ENCODE measurements around the gene BCL3. TPM values are rescaled to one million over a fixed set of nuclear protein-coding genes. Genes with fewer than 3 reads are reported as not detected.

BCL3 gene
- total RNA-seq, 1 experiment from 2014 or later = 39.1 TPM

GRCh38 chr19:44788971-44789370 is 40.5 kb downstream of the BCL3 start:
- no peak for DNase-seq (ENCODE audit: low spot score)

DNA sequence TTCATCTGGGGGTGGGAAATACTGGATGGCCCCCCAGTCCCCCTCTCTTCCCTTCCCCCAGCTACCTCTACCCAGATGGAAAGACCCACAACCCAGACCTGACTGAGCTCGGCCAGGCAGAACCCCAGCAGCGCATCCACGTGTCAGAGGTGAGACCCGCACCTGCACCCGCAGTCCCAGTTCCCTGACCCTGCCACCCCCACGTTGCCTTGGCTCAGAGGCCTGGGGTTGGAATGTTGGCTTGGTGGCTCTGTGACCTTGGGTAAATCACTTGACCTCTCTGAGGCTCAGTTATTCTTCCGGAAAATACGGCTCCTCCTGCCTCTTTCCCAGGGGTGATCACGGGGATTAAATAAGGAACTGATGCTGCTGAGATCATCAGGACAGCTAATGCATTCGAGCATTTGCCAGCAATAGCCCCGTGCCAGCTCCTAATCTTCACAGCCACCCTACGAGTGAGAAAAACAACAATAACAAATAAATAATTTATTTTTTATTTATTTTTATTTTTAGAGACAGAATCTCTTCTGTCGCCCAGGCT is 41.5 kb downstream of the BCL3 start:
- DNase-seq (ENCODE audit: low spot score) = no peak

- DNase-seq (ENCODE audit: low spot score) = no peak
Measured at GRCh38 chr19:44792281-44792680, 43.8 kb downstream of the BCL3 start.

DNA sequence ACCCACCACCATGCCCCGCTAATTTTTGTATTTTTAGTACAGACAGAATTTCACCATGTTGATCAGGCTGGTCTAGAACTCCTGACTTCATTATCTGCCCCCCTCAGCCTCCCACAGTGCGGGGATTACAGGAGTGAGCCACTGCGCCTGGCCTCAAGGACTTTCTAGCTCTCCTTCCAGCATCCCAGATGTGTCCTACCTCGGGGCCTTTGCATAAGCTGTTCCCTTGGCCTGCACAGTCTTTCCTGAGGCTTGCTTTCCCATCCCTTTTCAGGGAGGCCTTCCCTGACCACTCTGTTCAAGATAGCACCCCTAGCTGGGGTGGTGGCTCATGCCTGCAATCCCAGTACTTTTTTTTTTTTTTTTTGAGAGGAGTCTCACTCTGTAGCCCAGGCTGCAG is 46.1 kb downstream of the BCL3 start:
- no peak for DNase-seq (ENCODE audit: low spot score)

GRCh38 chr19:44795398-44795987 is 47.0 kb downstream of the BCL3 start:
- DNase-seq (ENCODE audit: low spot score) = no peak

- peak; percentile 80 for DNase-seq (ENCODE audit: low spot score)
Measured at GRCh38 chr19:44796701-44797115, 48.2 kb downstream of the BCL3 start.

DNA sequence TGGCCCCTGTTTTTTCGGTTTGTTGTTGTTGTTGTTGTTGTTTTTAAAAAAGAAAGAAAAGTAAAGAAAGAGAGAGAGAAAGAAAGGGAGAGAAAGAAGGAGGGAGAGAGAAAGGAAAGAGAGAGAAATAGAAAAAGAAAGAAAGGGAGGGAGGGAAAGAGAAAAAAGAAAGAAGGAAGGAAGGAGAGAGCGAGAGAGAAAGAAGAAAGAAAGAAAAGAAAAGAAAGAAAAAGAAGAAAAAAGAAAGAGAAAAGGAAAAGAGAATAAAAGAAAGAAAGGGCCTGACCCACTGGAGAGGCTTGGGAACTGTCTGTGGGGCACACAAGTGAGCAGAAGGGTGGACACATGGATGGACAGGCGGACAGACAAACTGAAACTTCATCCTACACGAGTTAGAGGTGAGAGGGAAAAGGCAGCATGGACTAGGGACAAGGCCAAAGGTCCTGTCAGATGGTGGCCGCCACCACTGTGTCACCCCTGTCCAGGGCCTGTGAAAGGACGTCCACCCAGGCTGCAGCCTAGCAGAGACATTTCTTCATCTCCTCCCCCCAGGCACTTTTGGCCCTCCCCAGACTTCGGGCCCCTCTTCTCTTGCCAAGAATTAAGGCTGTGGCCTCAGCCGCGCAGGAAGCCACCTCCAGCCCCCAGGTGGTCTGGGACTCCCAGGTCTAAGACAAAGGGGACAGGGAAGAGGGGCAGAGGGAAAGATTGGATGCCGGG is 51.3 kb downstream of the BCL3 start:
- DNase-seq (ENCODE audit: low spot score) = no peak

- DNase-seq (ENCODE audit: low spot score) = peak; percentile 94
Measured at GRCh38 chr19:44800461-44800860, 52.0 kb downstream of the BCL3 start.

DNA sequence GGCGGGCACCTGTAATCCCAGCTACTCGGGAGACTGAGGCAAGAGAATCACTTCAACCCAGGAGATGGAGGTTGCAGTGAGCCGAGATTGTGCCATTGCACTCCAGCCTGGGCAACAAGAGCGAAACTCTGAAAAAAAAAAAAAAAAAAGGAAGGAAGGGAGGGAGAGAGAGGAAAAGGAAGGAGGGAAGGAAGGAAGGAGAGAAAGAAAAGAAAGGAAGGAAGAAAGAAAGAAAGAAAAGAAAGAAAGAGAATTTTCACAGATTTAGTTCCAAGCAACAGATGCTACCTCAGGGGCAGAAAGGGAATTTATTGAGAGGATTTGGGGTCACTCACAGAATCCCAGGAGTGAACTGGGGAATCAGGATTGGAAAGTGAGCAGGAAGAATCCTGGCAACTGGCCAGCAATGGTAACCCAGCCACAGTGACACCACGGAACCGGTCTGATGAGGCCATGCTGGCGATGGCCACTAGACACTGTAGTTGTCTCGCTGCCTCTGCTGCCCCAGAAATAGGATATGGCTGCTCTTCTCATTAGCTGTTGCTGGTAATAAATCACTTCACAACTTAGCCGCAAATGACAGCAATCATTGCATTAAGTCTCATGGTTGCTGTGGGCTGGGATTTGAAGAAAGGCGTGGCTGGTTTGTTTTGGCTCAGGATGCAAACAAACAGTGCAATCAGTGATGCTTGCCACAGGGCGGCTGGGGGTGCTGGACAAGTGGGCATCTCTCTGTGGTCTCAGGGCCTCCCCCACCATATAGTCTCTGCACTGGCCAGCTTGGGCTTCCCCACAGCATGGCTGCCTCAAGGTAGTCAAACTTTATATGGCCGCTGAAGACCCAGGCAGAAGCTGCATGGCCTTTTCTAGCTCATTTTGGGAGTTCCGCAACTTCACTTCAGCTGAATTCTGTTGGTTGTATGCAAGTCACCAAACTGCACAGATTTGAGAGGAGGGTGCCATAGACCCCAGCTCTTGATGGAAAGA is 55.2 kb downstream of the BCL3 start:
- peak; percentile 79 for DNase-seq (ENCODE audit: low spot score)

GRCh38 chr19:44806291-44806690 is 57.8 kb downstream of the BCL3 start:
- no peak for DNase-seq (ENCODE audit: low spot score)

- DNase-seq (ENCODE audit: low spot score) = peak; percentile 74
Measured at GRCh38 chr19:44807162-44807561, 58.7 kb downstream of the BCL3 start.

- DNase-seq (ENCODE audit: low spot score) = peak; percentile 96
Measured at GRCh38 chr19:44807652-44808462, 59.3 kb downstream of the BCL3 start.

GRCh38 chr19:44808463-44809371 is 60.2 kb downstream of the BCL3 start, which contains the start of gene BCAM:
BCAM (plus strand) TSS chr19:44809103; CDS start chr19:44809125, 22 bp downstream.
- peak; percentile 79 for DNase-seq (ENCODE audit: low spot score)

Small RNAs within 50 kb of the gene (small RNA-seq; reads per million reads assigned to genes)
- gene RF00156 (0.65 reads per million), gene RF00285 (not detected)

Other genes starting within 250 kb of the BCL3 start
- gene ZNF180, start 248.2 kb upstream of the BCL3 start, total RNA-seq (2014; rRNA removed; shearing (Covaris generic)) = 12.1 and 12.3 TPM in 2 replicates
- not detected in 2 replicates for gene CEACAM20, start 219.0 kb upstream of the BCL3 start, total RNA-seq (2014; rRNA removed; shearing (Covaris generic))
- not detected in 2 replicates for gene IGSF23, start 135.1 kb upstream of the BCL3 start, total RNA-seq (2014; rRNA removed; shearing (Covaris generic))
- 204 and 206 TPM in 2 replicates for gene PVR, start 104.8 kb upstream of the BCL3 start, total RNA-seq (2014; rRNA removed; shearing (Covaris generic))
- gene CEACAM19, start 77.2 kb upstream of the BCL3 start, total RNA-seq (2014; rRNA removed; shearing (Covaris generic)) = 1.0 and 2.2 TPM in 2 replicates
- not detected in 2 replicates for gene CEACAM16, start 49.6 kb upstream of the BCL3 start, total RNA-seq (2014; rRNA removed; shearing (Covaris generic))
- 79.7 and 93.2 TPM in 2 replicates for gene CBLC, start 29.2 kb downstream of the BCL3 start, total RNA-seq (2014; rRNA removed; shearing (Covaris generic))
- 150 and 201 TPM in 2 replicates for gene BCAM, start 60.4 kb downstream of the BCL3 start, total RNA-seq (2014; rRNA removed; shearing (Covaris generic))
- gene NECTIN2, start 97.6 kb downstream of the BCL3 start, total RNA-seq (2014; rRNA removed; shearing (Covaris generic)) = 603 and 664 TPM in 2 replicates
- gene TOMM40, start 142.5 kb downstream of the BCL3 start, total RNA-seq (2014; rRNA removed; shearing (Covaris generic)) = 467 and 469 TPM in 2 replicates
- gene APOE, start 157.1 kb downstream of the BCL3 start, total RNA-seq (2014; rRNA removed; shearing (Covaris generic)) = 1.5 and 2.5 TPM in 2 replicates
- gene APOC1, start 165.9 kb downstream of the BCL3 start, total RNA-seq (2014; rRNA removed; shearing (Covaris generic)) = 0.28 and 2.0 TPM in 2 replicates
- gene APOC4, start 193.5 kb downstream of the BCL3 start, total RNA-seq (2014; rRNA removed; shearing (Covaris generic)) = not detected in 2 replicates
- gene APOC2, start 197.3 kb downstream of the BCL3 start, total RNA-seq (2014; rRNA removed; shearing (Covaris generic)) = not detected in 2 replicates
- gene CLPTM1, start 206.7 kb downstream of the BCL3 start, total RNA-seq (2014; rRNA removed; shearing (Covaris generic)) = 104 and 106 TPM in 2 replicates